Measurements from ENCODE around the gene LRCOL1. TPM values are rescaled to one million over a fixed set of nuclear protein-coding genes. Genes with fewer than 3 reads are reported as not detected.

The LRCOL1 gene
- polyA plus RNA-seq, 1 donor = 2.4 TPM

DNA sequence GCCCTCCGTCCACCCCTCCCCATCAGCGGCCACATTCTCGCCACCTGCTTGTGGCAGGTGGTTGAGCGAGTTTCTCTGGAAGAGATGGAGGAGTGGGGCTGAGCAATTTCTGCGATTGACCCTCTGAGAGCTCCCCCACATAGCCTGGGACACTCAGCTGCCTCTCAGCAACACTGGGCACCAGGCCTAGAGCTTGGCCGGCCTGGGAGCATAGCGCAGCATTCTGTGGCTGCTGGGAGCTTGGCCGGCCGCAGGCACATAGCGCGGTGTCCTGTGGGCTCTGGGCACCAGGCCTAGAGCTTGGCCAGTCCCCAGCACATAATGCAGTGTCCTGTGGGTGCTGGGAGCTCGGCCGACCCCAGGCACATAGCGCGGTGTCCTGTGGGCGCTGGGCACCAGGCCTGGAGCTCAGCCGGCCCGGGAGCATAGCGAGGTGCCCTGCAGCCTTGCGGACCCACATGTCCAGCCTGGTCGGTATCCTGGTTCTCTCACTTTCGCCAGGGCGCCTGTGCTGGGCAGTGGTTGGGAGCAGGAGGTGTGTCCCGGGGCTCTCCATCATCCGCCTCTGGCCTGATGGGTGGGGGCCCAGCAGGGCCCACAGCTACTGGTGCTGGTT lies 43.8 kb downstream of the LRCOL1 start:
- DNase-seq = no peak

DNA sequence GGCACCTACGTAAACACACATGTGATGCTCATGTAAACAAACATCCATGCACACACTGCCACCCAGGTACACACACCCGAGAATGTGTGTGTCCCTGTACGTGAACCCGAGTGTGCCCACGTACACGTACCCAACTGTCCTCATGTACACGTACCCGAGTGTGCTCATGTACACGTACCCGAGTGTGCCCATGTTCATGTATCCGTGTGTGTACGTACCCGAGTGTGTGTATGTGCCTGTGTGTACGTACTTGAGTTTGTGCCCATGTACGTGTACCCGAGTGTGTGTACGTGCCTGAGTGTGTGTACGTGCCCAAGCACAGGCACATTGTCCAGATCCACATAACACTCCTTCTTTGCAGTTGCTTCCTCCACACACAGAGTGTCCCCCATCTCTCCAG lies 45.0 kb downstream of the LRCOL1 start:
- DNase-seq = no peak

DNA sequence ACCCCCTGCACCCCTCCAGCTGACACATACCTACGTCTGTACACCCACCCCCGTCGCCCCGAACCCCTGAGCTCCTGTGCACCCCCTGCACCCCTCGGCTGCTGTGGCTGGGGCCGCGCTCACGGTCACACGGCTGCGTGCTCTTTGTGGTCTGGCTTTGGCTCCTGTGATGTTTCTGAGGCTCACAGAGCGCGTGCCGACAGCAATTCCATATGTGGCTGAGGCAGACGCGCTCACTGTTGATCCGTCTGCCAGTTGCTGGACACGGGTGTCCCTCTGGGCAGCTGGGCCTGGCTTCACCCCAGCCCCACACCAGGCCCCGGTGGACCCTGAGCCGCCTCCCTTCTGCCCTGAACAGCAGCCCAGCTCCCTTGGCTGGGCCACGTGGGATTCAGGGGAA lies 46.5 kb downstream of the LRCOL1 start:
- DNase-seq = no peak

DNA sequence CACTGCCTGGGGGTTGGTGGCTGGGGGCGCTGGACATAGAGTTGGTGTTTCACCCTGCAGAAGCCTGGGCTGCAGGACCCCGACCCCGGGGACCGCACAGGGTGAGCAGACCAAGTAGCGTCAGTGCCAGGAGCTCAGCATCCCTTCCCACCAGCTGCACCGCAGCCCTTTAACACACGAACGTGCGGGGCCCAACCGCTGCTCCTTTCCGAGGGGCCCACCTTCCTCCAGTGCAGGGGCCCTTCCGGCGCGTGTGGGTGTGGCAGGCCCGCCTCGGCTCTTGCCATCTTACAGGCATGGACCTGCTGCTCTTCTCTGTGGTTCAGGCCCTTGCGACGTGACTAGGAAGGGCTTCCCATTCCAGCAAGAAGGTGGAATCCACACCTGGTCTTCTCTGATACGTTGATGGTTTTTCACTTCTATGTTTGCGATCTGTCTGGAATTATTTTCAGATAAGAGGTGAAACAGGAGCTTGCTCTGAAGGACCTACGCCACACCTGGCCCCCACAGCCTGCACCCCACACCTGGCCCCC lies 47.8 kb downstream of the LRCOL1 start:
- DNase-seq = no peak

DNA sequence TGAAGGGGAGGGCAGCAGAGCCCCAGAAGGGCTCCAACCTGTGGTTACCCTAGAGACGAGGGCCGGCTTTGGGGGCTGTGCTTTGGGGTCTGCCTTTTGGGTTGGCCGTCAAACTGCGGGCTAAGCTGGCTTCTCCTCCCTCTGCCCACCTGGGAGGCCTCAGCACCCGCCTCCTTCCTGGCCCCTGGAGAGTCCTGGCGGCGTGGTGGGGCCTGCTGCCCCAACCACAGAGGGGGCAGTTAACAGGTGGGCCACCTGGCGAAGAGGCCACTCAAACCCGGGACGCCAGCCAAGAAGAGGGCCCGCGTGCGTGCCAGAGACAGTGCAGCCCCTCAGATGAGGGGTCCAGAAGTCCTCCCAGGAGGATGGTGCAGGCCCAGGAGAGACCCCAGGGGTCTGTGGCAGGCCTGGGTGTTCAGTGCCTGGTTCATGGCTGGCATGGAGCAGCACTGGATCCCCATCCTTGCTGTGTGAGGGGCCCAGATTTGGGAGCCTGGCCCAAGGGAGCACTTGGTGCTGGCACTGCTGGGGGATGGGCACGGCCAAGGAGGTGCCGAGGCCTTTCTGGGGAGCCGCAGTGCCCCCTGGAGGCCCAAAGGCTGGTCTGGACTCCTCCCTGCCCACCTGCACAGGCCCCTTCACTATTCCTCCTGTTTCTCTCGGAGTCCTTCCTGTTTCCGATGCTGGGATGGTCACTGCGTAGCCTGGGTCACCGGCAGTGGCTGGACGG lies 48.8 kb downstream of the LRCOL1 start:
- no peak for DNase-seq

DNA sequence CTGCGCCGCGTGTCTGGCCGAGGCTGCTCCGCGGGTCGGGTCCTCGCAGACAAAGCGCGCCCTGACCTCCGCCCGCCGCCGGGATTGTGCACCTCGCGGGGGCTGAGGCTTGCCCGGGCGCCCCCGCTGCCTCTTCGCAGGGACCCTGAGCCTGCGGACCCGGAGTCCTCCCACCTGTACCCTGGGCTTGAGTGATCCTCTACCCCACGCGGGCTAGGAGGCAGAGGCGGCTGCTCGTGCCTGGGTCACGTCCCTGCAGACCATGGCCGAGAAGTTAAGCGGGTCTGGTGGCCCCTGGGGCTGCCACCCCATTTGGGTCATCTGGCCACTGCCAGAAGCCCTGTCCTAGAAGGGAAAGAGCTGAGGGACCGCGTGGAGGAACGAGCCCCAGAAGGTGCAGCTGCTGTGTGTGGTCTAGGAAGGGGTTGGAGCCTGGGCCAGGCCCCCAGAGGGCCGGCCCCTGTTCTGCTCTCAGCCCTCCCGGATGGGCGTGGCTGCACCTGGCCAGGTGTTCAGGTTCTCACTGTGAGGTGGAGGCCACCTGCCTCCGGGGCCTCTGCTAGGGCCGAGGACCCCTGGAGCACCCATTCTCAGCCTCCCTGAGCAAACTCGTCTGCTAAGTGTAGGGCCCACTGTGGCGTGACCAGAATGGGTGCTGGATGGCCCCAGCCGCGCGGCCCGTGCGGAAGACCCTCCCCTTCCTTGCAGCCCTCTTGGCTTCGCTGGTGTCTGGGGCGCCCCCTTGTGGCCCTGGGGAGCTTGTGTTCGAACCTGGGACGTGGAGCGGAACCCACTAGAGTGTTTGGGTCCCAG lies 49.6 kb downstream of the LRCOL1 start:
- peak; percentile 76 for DNase-seq

DNA sequence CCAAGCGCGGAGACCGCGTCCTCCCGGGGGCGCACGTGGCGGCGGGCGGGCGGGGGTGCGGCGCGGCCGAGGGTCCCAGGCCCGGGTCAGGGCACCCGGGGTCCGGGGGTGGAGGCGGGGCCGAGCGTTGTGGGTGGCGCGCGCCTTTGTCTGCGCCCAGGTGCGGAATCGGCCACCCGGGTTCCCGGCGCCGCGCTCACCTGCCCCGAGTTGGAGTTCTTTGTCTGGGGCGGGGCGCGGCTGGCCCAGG lies 50.1 kb downstream of the LRCOL1 start:
- DNase-seq = no peak

DNA sequence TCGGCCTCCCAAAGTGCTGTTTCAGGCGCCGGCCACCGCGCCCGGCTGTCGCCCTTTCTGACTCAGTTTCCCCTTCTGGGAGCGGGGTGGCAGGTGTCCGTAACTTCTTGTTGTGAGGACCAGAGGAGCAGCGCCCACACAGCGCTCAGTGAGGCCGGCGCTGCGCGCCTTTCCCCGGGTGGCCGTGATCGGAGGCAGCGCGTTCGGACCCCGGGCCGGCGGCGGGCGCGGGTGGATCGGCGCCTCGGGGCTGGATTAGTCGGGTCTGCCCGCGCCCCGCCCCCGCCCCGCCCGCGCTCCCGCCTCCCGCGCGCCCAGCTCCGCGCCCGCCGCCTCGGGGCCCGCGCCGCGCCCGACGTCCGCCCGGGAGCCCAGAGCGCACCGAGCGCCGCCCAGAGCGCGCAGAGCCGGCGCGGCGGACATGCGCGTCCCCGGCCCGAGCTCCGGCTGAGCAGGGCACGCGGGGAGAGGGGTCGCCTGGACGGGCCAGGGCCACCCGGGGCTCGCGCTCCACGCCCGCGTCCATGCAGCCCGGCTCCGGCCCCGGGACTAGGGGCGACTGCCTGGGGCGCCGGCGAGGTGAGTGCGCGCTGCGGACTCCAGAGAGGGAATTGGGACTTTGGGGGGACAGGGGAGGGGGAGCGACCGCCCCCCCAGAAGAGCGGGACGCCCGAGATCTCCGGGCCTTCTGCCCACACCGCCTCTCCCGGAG lies 50.6 kb downstream of the LRCOL1 start:
- no peak for DNase-seq

DNA sequence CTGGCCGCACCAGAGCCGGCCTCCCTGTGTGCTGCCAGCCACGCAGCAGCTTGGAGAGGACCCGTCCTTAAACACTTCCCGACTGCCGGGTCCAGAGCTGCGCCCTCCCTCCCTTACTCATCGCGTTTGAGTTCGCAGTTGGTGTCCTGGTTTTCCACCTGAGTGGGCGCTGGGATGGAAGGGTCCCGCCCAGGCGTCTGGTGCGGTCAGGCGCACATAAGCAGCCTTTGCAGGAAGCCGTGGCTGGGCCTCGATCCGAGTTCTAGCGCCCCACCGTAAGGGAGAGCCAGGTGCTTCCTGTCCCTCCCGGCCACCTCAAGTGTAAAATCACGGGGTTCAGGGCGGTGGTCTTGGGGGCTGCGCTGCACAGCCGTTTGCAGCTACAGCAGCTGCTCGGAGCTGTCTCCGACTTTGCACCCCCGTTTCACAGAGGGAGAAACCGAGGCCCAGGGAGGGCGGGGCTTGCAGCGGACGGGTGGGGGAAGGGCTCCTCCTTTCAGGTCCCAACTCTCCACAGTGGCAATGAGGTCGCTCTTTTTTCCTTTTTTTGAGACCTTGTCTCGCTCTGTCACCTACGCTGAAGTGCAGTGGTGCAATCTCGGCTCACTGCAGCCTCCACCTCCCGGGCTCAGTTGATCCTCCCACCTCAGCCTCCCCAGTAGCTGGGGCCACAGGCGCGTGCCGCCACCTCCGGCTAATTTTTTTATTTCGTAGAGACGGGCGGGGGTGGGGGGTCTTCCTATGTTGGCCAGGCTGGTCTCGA lies 51.3 kb downstream of the LRCOL1 start:
- no peak for DNase-seq

DNA sequence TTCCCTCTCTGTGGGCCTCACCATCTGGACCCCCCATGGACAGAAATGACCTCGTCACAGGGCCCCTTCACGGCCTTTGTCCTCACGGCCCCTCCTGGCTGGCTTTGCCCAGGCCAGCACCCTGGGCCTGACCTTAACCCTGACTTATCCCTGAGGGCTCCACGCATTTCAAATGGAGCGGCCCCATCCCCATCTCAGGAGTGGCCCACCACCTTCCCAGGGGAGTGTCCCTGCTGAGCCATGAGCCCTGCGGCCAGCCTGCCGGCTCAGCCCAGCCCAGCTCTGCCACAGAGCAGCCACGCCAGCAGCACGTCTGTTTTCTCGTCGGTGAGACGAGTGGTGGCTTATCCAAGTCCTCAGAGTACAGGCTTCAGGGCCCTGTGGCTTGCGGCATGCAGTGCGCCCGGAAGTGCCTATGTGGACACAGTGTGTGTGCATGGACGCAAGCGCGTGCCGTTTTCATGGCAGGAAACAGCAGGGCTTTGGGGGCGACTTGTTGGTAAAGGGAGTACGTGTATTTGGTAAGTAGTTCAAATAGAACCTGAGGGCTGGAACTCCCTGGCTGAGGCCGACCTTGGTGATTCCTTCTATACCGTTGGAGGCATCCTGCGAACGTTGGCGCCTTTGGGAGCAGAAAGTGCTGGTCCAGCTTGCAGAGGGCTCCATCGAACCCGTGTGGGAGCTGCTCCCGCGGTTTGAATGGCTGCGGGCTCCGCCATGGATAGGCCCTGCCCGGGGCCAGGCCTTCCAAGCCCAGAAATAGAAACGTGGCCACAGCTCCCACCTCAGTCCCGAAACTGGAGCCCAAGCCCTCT lies 52.1 kb downstream of the LRCOL1 start:
- no peak for DNase-seq

DNA sequence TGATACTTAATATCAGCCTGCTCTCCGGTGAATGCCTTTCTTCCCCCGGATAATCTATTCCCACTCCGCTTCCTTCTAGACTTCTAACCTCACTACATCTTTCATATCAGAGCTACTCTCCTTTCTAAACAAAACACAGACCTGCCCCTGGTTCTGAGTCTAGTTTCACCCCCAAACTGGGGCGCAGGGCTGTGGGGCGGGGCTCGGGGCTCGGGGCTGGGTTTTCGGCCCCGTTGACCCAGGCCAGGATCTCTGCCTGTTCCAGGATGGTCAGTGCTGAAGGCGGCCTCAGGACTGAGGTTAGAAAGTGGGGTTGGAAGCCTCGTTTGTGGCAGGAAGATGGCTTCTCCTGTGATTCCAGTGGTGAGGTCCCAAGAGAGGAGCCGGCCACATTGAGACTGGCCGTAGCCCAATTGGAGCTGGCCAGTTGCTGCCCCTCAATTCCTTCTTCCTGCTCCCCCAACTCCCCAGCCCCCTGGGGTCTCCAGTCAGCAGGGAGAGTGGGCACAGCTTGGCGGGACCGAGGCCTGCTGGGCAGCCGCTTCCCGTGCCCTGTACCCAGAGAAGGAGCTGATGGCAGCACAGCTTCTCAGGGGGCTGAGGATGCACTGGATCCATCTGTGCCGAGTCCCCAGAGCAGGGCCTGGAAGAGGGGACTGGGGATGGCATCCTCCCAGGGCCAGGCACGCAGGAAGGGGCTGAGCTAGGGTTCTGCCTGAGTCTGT lies 52.9 kb downstream of the LRCOL1 start:
- DNase-seq = no peak

DNA sequence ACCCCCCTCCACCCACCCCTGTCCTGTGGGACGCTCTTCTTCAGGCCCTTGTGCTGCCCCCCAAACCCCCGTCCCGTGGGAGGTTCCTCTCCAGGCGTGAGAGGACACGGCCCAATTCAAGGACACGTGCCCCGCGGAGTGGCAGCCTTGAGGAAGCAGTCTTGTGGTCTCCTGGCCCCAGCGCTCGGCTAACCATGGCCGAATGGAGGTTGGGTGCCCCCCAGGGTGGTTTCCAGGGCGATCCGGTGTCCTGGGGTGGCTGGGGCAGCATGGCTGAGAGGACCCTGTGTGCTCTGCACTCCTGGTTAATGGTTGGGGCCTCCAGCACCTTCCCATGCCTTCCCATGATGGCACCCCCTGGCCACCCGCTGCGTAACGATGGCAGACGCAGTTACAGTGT lies 53.6 kb downstream of the LRCOL1 start:
- DNase-seq = no peak

DNA sequence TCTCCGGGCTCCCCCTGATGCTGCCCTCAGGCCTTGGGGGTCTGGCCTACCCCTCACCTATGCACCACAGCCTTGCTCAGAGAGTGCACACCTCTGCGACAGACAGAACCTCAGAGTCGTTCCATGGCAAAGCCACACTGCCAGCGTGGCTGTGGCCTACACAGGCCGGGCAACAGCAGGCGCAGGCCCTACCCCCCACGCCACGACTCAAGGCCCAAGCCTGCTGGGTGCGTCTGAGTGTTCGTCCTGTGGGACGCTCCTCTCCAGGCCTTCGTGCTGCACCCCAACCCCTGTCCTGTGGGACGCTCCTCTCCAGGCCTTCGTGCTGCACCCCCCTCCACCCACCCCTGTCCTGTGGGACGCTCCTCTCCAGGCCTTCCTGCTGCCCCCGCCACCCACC lies 54.2 kb downstream of the LRCOL1 start:
- DNase-seq = no peak

DNA sequence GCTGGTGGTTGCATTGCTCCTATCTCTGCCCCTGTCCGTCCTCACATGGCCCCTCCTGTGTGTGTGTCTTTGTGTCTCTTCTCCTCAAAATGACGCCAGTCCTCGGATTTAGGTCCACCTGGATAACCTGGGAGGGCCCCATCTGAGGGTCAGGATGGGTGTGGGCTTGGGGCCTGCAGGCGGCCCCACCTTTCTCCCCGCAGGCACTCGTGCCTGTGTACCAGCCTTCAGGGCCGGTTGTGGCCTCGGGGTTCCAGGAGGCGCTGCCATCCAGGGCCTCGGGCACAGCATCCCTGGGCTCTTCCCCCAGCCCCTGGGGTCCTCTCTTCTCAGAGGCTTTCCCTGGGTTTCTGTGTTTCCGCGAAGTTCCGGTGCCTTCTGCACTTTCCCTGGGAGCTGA lies 54.7 kb downstream of the LRCOL1 start:
- DNase-seq = no peak

DNA sequence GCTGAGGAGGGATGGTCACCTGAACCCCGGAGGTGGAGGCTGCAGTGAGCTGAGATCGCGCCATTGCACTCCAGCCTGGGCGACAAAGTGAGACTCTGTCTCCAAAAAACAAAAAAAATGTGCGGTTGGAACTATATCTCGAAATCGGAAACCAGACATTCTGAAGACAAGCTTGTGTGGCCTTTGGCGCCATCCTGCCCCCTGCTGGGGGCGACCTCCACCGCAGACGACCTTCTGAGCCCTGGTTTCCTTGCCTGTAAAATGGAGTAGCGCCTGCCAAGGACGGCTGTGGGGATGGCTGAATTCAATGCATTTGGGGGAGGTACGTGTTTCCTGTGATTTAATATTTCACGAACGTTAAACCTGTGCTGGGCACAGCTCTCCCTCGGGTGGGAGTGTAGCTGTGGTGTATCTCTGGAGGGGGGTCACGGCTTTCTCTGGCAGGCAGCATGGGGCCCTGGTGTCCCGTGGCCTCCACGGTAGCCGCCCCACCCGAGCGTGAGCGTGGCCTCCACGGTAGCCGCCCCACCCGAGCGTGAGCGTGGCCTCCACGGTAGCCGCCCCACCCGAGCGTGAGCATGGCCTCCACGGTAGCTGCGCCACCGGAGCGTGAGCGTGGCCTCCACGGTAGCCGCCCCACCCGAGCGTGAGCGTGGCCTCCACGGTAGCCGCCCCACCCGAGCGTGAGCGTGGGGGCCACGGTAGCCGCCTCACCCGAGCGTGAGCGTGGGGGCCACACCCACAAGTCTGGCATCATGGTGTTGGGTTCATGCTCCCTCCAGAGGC lies 55.3 kb downstream of the LRCOL1 start:
- no peak for DNase-seq
